Transverse colon (tissue), 3 donors: Measurements from ENCODE around the gene PHB1.

Source experiments
- CTCF ChIP-seq, 5 experiments: fragments of 200-600 bp in 3 of 5; fragments of 450-650 bp in 2 of 5; sonication (generic) in 3 of 5; IDR thresholded peaks; 1 replicate in 2 of 5; 2 replicates in 3 of 5; pipeline ENCODE4 v1.5.1; 2016 to 2017; ENCODE audit warnings: antibody characterized with exemption in 5 of 5, inconsistent platforms in 3 of 5, mild to moderate bottlenecking in 2 of 5, moderate library complexity in 1 of 5
- POLR2A ChIP-seq: fragments of 450-650 bp; IDR thresholded peaks from one replicate; pipeline ENCODE4 v1.6.1; 2016; ENCODE audit warnings: antibody characterized with exemption, mild to moderate bottlenecking, moderate library complexity

GRCh38 chr17:49457564-49458535 is 43.2 kb upstream of the PHB1 start:
- TF ChIP-seq POLR2A, result no peak
- no peak for TF ChIP-seq CTCF (IDR thresholded peaks at IDR 0.05)
